HL-60 (cell line): ENCODE measurements around the gene FAM184B.

Source experiments
- DNase-seq, 2 experiments: peaks; one replicate each; pipeline ENCODE4 v3.0.0-alpha.2; 2010 to 2020; ENCODE audit warnings: low read depth in 1 of 2, low spot score in 1 of 2
- H3K27ac ChIP-seq: fragments of 250-450 bp; sonication (Bioruptor Pico); replicated peaks from 2 replicates; pipeline ENCODE4 v1.5.1; 2020; ENCODE audit warnings: mild to moderate bottlenecking, moderate library complexity
- H3K27me3 ChIP-seq: fragments of 250-450 bp; sonication (Bioruptor Pico); 2 replicates; pipeline ENCODE4 v1.5.1; 2021; ENCODE audit warnings: mild to moderate bottlenecking, moderate library complexity; ENCODE audit not compliant: insufficient read depth, poor library complexity, severe bottlenecking
- H3K4me3 ChIP-seq: replicated peaks from 2 replicates; pipeline ENCODE4 v1.5.1; 2011; ENCODE audit warnings: mild to moderate bottlenecking, control low read depth, low read length; ENCODE audit not compliant: insufficient read depth
- CTCF ChIP-seq: IDR thresholded peaks from one replicate; pipeline ENCODE4 v1.5.1; 2011; ENCODE audit warnings: low read length, control low read depth, inconsistent platforms; ENCODE audit not compliant: insufficient read depth
- GABPA ChIP-seq: IDR thresholded peaks from 2 replicates; pipeline ENCODE4 v1.6.1; 2012; ENCODE audit warnings: low read depth
- POLR2AphosphoS5 ChIP-seq: IDR thresholded peaks from 2 replicates; pipeline ENCODE4 v1.6.1; 2012; ENCODE audit warnings: low read depth
- SPI1 ChIP-seq: IDR thresholded peaks from 2 replicates; pipeline ENCODE4 v1.6.1; 2012; ENCODE audit warnings: low read depth, mild to moderate bottlenecking, borderline replicate concordance
- TF ChIP-seq, protein P1 (sequence below): IDR thresholded peaks from 2 replicates; pipeline ENCODE4 v1.6.1; 2012; ENCODE audit warnings: low read depth; ENCODE audit not compliant: insufficient replicate concordance

FAM184B gene

DNA sequence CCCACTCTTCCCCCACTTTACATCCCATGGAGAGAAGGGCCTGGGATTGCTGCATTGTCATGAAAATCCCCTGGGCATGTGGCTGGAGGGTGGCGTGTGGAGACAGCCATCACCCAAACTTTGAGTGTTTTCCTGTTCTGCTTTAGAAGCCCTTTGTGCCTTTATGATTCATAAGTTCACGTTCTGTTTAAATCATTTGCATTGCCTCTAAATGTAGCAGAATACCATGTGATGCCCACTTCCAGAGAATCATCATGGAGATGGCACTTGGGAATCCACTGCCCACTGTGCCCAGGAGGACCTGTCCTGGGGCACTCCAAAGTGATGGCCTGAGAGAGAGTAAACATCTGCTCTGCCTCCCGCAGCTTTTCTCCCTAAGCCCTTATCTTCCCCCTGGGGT is 114.2 kb downstream of the FAM184B start:
- H3K27me3 ChIP-seq: no peaks in the 10 kb centered on the region
- H3K27ac ChIP-seq: no peak overlapping the region
- TF ChIP-seq, protein P1, sequence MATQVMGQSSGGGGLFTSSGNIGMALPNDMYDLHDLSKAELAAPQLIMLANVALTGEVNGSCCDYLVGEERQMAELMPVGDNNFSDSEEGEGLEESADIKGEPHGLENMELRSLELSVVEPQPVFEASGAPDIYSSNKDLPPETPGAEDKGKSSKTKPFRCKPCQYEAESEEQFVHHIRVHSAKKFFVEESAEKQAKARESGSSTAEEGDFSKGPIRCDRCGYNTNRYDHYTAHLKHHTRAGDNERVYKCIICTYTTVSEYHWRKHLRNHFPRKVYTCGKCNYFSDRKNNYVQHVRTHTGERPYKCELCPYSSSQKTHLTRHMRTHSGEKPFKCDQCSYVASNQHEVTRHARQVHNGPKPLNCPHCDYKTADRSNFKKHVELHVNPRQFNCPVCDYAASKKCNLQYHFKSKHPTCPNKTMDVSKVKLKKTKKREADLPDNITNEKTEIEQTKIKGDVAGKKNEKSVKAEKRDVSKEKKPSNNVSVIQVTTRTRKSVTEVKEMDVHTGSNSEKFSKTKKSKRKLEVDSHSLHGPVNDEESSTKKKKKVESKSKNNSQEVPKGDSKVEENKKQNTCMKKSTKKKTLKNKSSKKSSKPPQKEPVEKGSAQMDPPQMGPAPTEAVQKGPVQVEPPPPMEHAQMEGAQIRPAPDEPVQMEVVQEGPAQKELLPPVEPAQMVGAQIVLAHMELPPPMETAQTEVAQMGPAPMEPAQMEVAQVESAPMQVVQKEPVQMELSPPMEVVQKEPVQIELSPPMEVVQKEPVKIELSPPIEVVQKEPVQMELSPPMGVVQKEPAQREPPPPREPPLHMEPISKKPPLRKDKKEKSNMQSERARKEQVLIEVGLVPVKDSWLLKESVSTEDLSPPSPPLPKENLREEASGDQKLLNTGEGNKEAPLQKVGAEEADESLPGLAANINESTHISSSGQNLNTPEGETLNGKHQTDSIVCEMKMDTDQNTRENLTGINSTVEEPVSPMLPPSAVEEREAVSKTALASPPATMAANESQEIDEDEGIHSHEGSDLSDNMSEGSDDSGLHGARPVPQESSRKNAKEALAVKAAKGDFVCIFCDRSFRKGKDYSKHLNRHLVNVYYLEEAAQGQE: no peak
- TF ChIP-seq SPI1 (no peak), POLR2AphosphoS5 (no peak), CTCF (no peak), GABPA (no peak)
- DNase-seq: no peak
- H3K4me3 ChIP-seq: no peak overlapping the region

GRCh38 chr4:17665852-17666251 is 115.6 kb downstream of the FAM184B start:
- no peak for DNase-seq
- Histone ChIP-seq H3K4me3 (no peak overlapping the region), H3K27ac (no peak overlapping the region), H3K27me3 (no peaks in the 10 kb centered on the region)
- TF ChIP-seq GABPA: no peak
- TF ChIP-seq, protein P1: no peak
- no peak for TF ChIP-seq SPI1
- TF ChIP-seq CTCF: no peak
- no peak for TF ChIP-seq POLR2AphosphoS5

DNA sequence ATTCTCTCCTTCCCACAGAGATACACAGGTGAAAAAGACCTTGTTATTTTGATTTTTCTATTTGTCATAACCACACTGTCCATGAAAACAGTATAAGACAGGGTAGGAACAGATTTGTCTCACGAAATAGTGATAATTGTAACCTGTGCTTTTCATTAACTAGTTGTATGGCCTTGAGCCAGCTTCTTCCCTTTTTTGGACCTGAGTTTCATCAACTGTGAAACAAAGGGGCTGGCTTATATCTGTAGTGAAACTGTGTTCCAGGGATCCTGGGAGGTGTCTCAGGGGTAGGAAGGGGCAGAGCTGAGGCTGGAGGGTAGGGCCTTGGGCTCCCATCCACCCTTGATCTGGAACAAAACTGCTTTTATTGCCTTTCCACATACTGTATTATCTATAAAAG is 116.1 kb downstream of the FAM184B start:
- Histone ChIP-seq H3K4me3 (no peak overlapping the region), H3K27me3 (no peaks in the 10 kb centered on the region), H3K27ac (0 out of 2 replicates have a peak overlapping the region, but pooled peaks have one; percentile 11)
- TF ChIP-seq GABPA: no peak
- TF ChIP-seq SPI1: no peak
- TF ChIP-seq, protein P1: no peak
- TF ChIP-seq CTCF: no peak
- no peak for TF ChIP-seq POLR2AphosphoS5
- DNase-seq: no peak
